Measurements from ENCODE around the gene SLIT2.

The SLIT2 gene

GRCh38 chr4:20273793-20274192 is 22.1 kb downstream of the SLIT2 start:
- TF ChIP-seq CTCF (IDR thresholded peaks at IDR 0.05; ENCODE audit: insufficient read depth, missing control alignments): no peak
- FAIRE-seq (no peak), DNase-seq (ENCODE audit: insufficient read length, low spot score) (no peak)

- FAIRE-seq (no peak), DNase-seq (ENCODE audit: insufficient read length, low spot score) (no peak)
- TF ChIP-seq CTCF (IDR thresholded peaks at IDR 0.05; ENCODE audit: insufficient read depth, missing control alignments): no peak
Observed at GRCh38 chr4:20276848-20277247, 25.1 kb downstream of the SLIT2 start.

GRCh38 chr4:20278195-20278594 is 26.5 kb downstream of the SLIT2 start:
- peak; percentile 48 for FAIRE-seq
- TF ChIP-seq CTCF (IDR thresholded peaks at IDR 0.05; ENCODE audit: insufficient read depth, missing control alignments): no peak
- DNase-seq (ENCODE audit: insufficient read length, low spot score): no peak

- DNase-seq (ENCODE audit: insufficient read length, low spot score): no peak
- FAIRE-seq: no peak
Observed at GRCh38 chr4:20279381-20279780, 27.7 kb downstream of the SLIT2 start.

DNA sequence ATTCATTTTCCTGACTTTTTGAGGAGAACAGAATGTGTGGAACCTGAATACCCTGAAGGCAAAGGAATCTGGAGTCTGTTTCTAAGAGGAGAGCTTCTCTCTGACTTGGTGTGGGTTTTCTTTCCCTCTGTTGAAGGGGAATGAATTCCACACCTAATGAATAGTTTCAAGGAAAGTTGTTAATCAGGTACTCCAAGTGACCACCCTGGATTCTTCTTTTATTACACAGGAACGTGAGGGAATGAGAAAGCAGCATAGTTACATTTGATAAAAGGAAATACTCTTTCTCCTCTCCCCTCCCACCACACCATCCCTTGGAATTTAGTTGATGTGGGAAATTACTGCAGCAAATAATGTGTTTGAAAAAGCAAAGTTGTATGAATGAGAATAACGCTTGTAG is 29.7 kb downstream of the SLIT2 start:
- no peak for TF ChIP-seq CTCF (IDR thresholded peaks at IDR 0.05; ENCODE audit: insufficient read depth, missing control alignments)
- DNase-seq (ENCODE audit: insufficient read length, low spot score) (no peak), FAIRE-seq (no peak)

More at GRCh38 chr4:20279381-20279780, 27.7 kb downstream of the SLIT2 start:
- no peak for TF ChIP-seq CTCF (IDR thresholded peaks at IDR 0.05; ENCODE audit: insufficient read depth, missing control alignments)

- FAIRE-seq: no peak
- TF ChIP-seq CTCF (IDR thresholded peaks at IDR 0.05; ENCODE audit: insufficient read depth, missing control alignments): no peak
- DNase-seq (ENCODE audit: insufficient read length, low spot score): no peak
Observed at GRCh38 chr4:20283039-20283438, 31.3 kb downstream of the SLIT2 start.

GRCh38 chr4:20284990-20285389 is 33.3 kb downstream of the SLIT2 start:
- no peak for TF ChIP-seq CTCF (IDR thresholded peaks at IDR 0.05; ENCODE audit: insufficient read depth, missing control alignments)
- FAIRE-seq (no peak), DNase-seq (ENCODE audit: insufficient read length, low spot score) (no peak)

Data from D721Med (cell line).